MCF 10A (cell line): ENCODE measurements around the gene TREML4. TPM values are rescaled to one million over a fixed set of nuclear protein-coding genes. Genes with fewer than 3 reads are reported as not detected.
A peak's percentile ranks its signal among the peaks of the same experiment; 100 is the strongest.

Source experiments
- Bru-seq: library from RNA; stranded (reverse); fragments of 400-500 nt; gene quantifications from one replicate; lab custom pipeline; 2021; lab: Mats Ljungman, UMichigan
- BruChase-seq, 2 experiments: library from RNA; stranded (reverse); fragments of 400-500 nt; gene quantifications; one replicate each; lab custom pipeline; 2021; lab: Mats Ljungman, UMichigan
- BruUV-seq: library from RNA; stranded (reverse); fragments of 400-500 nt; replicated peaks from 2 replicates; lab custom pipeline; 2021; lab: Mats Ljungman, UMichigan
- CTCF ChIA-PET: fragments of 300-600 bp; sonication (Branson Sonifier 250); formaldehyde crosslinking; extraction: SDS; loops from one replicate; lab custom pipeline; 2021; ENCODE audit warnings: antibody characterized with exemption, inconsistent platforms; lab: Yijun Ruan, JAX
- POLR2A ChIA-PET: fragments of 300-600, 350-650 bp; sonication (Branson Sonifier 250); formaldehyde crosslinking; extraction: SDS; loops from one replicate; lab custom pipeline; 2020; ENCODE audit warnings: antibody characterized with exemption, inconsistent platforms; lab: Yijun Ruan, JAX
- DNase-seq: peaks from one replicate; pipeline ENCODE4 v3.0.0-alpha.2; 2018; ENCODE audit not compliant: unreplicated experiment
- H3K27ac Mint-ChIP-seq: one replicate; pipeline ENCODE4 v1.8.0; 2022; ENCODE audit warnings: mild to moderate bottlenecking, low read depth, mixed read lengths; ENCODE audit not compliant: unreplicated experiment
- H3K27me3 Mint-ChIP-seq: one replicate; pipeline ENCODE4 v1.8.0; 2022; ENCODE audit warnings: mixed read lengths; ENCODE audit not compliant: insufficient read depth, unreplicated experiment
- H3K36me3 Mint-ChIP-seq: one replicate; pipeline ENCODE4 v1.8.0; 2022; ENCODE audit warnings: mild to moderate bottlenecking, moderate library complexity, mixed read lengths; ENCODE audit not compliant: insufficient read depth, unreplicated experiment
- H3K4me1 Mint-ChIP-seq: one replicate; pipeline ENCODE4 v1.8.0; 2022; ENCODE audit warnings: mixed read lengths; ENCODE audit not compliant: insufficient read depth, unreplicated experiment
- H3K4me3 Mint-ChIP-seq: one replicate; pipeline ENCODE4 v1.8.0; 2022; ENCODE audit warnings: mild to moderate bottlenecking, moderate library complexity, mixed read lengths; ENCODE audit not compliant: unreplicated experiment
- H3K9me3 Mint-ChIP-seq: one replicate; pipeline ENCODE4 v1.8.0; 2022; ENCODE audit warnings: mixed read lengths; ENCODE audit not compliant: unreplicated experiment
- intact Hi-C: fragments of 100-400 bp; cut with micrococcal nuclease; formaldehyde crosslinking; loops from 2 replicates; pipeline ENCODE4 v1.14.1; 2022
- long read RNA-seq: library from polyadenylated mRNA; stranded (forward); transcript quantifications from one replicate; pipeline ENCODE4 v2.0.0, GENCODE V29; 2022
- total RNA-seq: library from RNA; stranded (reverse); gene quantifications from 2 replicates; pipeline ENCODE4 v1.2.3, GENCODE V29; 2022
- TF ChIP-seq, protein P1 (sequence below): fragments of 200-600 bp; IDR thresholded peaks from one replicate; pipeline ENCODE4 v1.8.0; 2022; ENCODE audit warnings: antibody characterized with exemption, mild to moderate bottlenecking; ENCODE audit not compliant: unreplicated experiment

TREML4 gene, protein sequence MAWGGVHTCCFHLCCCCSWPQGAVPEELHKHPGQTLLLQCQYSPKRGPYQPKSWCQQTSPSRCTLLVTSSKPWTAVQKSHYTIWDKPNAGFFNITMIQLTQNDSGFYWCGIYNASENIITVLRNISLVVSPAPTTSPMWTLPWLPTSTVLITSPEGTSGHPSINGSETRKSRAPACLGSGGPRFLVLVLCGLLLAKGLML
- total RNA-seq (not detected in 2 replicates), Bru-seq, nascent RNA (not detected), BruChase-seq, experiment 1, labeled RNA remaining after a 6-hour chase (percentile 8 among the genes with signal in this experiment), BruChase-seq, experiment 2, labeled RNA remaining after a 2-hour chase (percentile 8 among the genes with signal in this experiment)
- long read RNA-seq = 0 reads

DNA sequence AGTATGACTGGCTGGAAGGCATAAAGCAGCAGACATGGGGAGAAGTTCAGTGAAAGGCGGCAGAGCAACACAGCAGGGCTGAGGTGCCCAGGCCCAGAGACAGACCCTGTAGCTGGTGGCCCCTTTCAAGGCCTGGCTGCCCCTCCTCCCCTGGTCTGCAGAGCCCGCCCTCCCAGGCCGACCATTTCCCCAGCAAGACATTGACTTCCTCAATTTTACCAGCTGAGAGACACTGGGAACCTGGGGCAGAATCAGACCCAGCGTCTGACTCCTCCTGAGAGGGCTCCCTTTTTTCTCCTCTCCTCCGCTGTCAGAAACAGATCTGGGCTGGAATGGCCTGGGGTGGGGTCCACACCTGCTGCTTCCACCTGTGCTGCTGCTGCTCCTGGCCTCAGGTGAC lies at the start of gene TREML4:
Gene TREML4 (plus strand): TSS at position 254 of the 400 bp plus-strand sequence. CDS start 79 bp downstream, at position 333.
- Mint-ChIP-seq H3K36me3 (no peaks in the 10 kb centered on the region), H3K4me1 (no peaks in the 10 kb centered on the region), H3K27me3 (peaks cover 81% of the 10 kb centered on the region), H3K9me3 (no peaks in the 10 kb centered on the region), H3K4me3 (no peak within 1 kb of the TSS), H3K27ac (no peak within 1 kb of the TSS)
- TF ChIP-seq, protein P1, sequence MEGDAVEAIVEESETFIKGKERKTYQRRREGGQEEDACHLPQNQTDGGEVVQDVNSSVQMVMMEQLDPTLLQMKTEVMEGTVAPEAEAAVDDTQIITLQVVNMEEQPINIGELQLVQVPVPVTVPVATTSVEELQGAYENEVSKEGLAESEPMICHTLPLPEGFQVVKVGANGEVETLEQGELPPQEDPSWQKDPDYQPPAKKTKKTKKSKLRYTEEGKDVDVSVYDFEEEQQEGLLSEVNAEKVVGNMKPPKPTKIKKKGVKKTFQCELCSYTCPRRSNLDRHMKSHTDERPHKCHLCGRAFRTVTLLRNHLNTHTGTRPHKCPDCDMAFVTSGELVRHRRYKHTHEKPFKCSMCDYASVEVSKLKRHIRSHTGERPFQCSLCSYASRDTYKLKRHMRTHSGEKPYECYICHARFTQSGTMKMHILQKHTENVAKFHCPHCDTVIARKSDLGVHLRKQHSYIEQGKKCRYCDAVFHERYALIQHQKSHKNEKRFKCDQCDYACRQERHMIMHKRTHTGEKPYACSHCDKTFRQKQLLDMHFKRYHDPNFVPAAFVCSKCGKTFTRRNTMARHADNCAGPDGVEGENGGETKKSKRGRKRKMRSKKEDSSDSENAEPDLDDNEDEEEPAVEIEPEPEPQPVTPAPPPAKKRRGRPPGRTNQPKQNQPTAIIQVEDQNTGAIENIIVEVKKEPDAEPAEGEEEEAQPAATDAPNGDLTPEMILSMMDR = no peak
- no peak for DNase-seq
- BruUV-seq = no TSS peak
- ChIA-PET POLR2A (no interaction called here), CTCF (no interaction called here)
- intact Hi-C loops = no loop called here

DNA sequence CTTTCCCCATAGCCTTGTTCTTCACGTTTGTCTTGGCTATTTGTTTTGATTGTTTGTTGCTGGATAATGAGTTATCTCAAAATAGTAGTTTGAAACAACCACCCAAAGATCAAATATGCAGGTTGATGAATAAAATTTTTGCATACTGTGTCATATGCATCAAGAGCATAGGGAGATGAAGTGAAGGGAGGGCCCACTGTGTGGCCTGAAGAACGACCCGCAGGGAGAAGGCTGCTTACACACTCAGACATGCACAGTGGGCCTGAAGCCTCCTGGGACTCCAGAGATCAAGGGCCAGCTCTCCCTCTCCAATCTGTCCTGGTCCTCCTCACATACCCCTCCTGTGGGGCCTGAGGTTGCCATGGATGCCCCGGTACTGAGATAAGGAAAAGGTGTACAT lies 49.0 kb upstream of the TREML4 start:
- Mint-ChIP-seq H3K4me1 (no peaks in the 10 kb centered on the region), H3K9me3 (no peaks in the 10 kb centered on the region), H3K27me3 (peaks cover 37% of the 10 kb centered on the region), H3K27ac (no peak overlapping the region), H3K36me3 (no peaks in the 10 kb centered on the region), H3K4me3 (no peak overlapping the region)
- CTCF ChIA-PET = interaction anchor here (1.1 kb wide), 1 partner anchor 86 kb away, joined by 5 read pairs; no protein-coding TSS in a partner anchor
- intact Hi-C loops = no loop called here
- DNase-seq = no peak
- TF ChIP-seq, protein P1 = no peak
- BruUV-seq = no TSS peak
- POLR2A ChIA-PET = no interaction called here

GRCh38 chr6:41181566-41181965 lies 46.6 kb upstream of the TREML4 start:
- intact Hi-C loops = loop anchor here (5.0 kb wide), 1 partner anchor 109 kb away; the partner anchor contains the start of genes NFYA and OARD1
- no peak overlapping the region for H3K27ac Mint-ChIP-seq
- peaks cover 25% of the 10 kb centered on the region for H3K27me3 Mint-ChIP-seq
- no peak overlapping the region for H3K4me3 Mint-ChIP-seq
- CTCF ChIA-PET = interaction anchor here (0.6 to 2.0 kb wide), 5 partner anchors 15 to 89 kb away, joined by 3 to 13 read pairs (median 4); no protein-coding TSS in a partner anchor
- DNase-seq = no peak
- H3K4me1 Mint-ChIP-seq = no peaks in the 10 kb centered on the region
- H3K36me3 Mint-ChIP-seq = no peaks in the 10 kb centered on the region
- BruUV-seq = no TSS peak
- H3K9me3 Mint-ChIP-seq = no peaks in the 10 kb centered on the region
- POLR2A ChIA-PET = no interaction called here
- TF ChIP-seq, protein P1 = no peak
